ENCODE measurements around the gene MADCAM1.

DNA sequence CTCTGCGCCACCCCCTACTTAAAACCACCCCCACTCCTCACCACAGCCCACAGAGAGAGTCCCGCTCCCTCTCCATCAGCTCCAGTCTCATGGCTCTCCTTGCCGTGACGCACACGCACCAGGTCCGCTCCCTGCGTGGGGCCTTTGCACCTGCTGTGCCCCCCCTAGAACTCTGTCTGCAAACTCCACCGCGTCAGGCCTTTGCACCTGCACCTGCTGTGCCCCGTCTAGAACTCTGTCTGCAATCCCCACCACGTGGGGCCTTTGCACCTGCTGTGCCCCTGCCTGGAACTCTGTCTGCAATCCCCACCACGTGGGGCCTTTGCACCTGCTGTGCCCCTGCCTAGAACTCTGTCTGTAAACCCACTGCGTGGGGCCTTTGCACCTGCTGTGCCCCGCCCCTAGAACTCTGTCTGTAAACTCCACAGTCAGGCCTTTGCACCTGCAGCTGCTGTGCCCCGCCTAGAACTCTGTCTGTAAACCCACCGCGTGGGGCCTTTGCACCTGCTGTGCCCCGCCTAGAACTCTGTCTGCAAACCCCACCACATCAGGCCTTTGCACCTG is 39.7 kb upstream of the MADCAM1 start:
- TF ChIP-seq POLR2A (IDR thresholded peaks at IDR 0.05), result no peak
- TF ChIP-seq, protein P1, sequence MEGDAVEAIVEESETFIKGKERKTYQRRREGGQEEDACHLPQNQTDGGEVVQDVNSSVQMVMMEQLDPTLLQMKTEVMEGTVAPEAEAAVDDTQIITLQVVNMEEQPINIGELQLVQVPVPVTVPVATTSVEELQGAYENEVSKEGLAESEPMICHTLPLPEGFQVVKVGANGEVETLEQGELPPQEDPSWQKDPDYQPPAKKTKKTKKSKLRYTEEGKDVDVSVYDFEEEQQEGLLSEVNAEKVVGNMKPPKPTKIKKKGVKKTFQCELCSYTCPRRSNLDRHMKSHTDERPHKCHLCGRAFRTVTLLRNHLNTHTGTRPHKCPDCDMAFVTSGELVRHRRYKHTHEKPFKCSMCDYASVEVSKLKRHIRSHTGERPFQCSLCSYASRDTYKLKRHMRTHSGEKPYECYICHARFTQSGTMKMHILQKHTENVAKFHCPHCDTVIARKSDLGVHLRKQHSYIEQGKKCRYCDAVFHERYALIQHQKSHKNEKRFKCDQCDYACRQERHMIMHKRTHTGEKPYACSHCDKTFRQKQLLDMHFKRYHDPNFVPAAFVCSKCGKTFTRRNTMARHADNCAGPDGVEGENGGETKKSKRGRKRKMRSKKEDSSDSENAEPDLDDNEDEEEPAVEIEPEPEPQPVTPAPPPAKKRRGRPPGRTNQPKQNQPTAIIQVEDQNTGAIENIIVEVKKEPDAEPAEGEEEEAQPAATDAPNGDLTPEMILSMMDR (IDR thresholded peaks at IDR 0.05), result no peak

Measured in lower leg skin (tissue), 3 donors.